ENCODE measurements around the gene TMEM175. TPM values are rescaled to one million over a fixed set of nuclear protein-coding genes. Genes with fewer than 3 reads are reported as not detected.
"Not testable (repeated sequence)": the region's sequence is repeated elsewhere in the genome, so short reads cannot be mapped to it uniquely, and the experiment has no call there.

TMEM175 gene
- total RNA-seq, 1 donor from 2014 or later: 21.4 TPM

GRCh38 chr4:997375-998071, 65.3 kb downstream of the TMEM175 start:
- Mint-ChIP-seq H3K36me3 (no peaks in the 10 kb centered on the region), H3K27me3 (peaks cover 48% of the 10 kb centered on the region), H3K4me3 (peak overlapping the region; percentile 70), H3K27ac (no peak overlapping the region), H3K9me3 (no peaks in the 10 kb centered on the region), H3K4me1 (ENCODE audit: unreplicated experiment) (no peaks in the 10 kb centered on the region)
- no peak for DNase-seq (ENCODE audit: extremely low spot score, unreplicated experiment)
- TF ChIP-seq, protein P1, sequence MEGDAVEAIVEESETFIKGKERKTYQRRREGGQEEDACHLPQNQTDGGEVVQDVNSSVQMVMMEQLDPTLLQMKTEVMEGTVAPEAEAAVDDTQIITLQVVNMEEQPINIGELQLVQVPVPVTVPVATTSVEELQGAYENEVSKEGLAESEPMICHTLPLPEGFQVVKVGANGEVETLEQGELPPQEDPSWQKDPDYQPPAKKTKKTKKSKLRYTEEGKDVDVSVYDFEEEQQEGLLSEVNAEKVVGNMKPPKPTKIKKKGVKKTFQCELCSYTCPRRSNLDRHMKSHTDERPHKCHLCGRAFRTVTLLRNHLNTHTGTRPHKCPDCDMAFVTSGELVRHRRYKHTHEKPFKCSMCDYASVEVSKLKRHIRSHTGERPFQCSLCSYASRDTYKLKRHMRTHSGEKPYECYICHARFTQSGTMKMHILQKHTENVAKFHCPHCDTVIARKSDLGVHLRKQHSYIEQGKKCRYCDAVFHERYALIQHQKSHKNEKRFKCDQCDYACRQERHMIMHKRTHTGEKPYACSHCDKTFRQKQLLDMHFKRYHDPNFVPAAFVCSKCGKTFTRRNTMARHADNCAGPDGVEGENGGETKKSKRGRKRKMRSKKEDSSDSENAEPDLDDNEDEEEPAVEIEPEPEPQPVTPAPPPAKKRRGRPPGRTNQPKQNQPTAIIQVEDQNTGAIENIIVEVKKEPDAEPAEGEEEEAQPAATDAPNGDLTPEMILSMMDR (conservative IDR thresholded peaks at IDR 0.05): no peak

DNA sequence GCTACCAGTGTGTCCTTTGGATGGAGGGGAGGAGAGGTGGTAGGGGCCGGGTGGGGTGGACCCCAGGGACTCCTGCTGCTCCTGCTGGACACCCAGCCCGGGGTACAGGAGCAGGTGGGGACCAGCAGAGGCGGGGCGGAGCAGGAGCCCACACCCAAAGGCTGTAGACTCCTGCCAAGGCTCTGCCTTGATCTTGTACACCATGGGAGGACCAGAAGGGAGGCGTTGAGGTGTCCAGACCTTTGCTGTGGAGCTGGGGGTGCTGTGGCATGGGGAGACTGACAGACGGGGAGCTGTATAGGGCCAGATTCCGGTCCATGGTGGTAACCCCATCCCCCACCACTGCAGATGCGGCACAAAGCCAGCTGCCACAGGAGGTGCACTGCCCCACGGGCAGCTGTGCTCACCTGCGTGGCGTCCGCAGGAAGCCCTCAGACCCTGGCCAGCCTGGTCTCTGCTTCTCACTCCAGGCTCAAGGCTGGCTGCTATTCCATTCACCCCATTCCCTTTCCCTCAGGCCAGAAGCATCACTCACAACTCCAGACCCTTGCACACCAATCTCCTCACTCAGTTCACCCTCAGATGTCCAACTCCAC, 65.9 kb downstream of the TMEM175 start:
- TF ChIP-seq, protein P1 (conservative IDR thresholded peaks at IDR 0.05): no peak
- no peaks in the 10 kb centered on the region for H3K9me3 Mint-ChIP-seq
- H3K27me3 Mint-ChIP-seq: peaks cover 48% of the 10 kb centered on the region
- H3K27ac Mint-ChIP-seq: no peak overlapping the region
- H3K4me3 Mint-ChIP-seq: peak overlapping the region; percentile 70
- no peak for DNase-seq (ENCODE audit: extremely low spot score, unreplicated experiment)
- H3K4me1 Mint-ChIP-seq (ENCODE audit: unreplicated experiment): no peaks in the 10 kb centered on the region
- no peaks in the 10 kb centered on the region for H3K36me3 Mint-ChIP-seq

GRCh38 chr4:999240-999863, 67.1 kb downstream of the TMEM175 start:
- Mint-ChIP-seq H3K27me3 (peaks cover 55% of the 10 kb centered on the region), H3K4me3 (peak overlapping the region; percentile 76)
- not testable (repeated sequence) for H3K36me3 Mint-ChIP-seq; H3K9me3 Mint-ChIP-seq; DNase-seq (ENCODE audit: extremely low spot score, unreplicated experiment); H3K27ac Mint-ChIP-seq; H3K4me1 Mint-ChIP-seq (ENCODE audit: unreplicated experiment)

DNA sequence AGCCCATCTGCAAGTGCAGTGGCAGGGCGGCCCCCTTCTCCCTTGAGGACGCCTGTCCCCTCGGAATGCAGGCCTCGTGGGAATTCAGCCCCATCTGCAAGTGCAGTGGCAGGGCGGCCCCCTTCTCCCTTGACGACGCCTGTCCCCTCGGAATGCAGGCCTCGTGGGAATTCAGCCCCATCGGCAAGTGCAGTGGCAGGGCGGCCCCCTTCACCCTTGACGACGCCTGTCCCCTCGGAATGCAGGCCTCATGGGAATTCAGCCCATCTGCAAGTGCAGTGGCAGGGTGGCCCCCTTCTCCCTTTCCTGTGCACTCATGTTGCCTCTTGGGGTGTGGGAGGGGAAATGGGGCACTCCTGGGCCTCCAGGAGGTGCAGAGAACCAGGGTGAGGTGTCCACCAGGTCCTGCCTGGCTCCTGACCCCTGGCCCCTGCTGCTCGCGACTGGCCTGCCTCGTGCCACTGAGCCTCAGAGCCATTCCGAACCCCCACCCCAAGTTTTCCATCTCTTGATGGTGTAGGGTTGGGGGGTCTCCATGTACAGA, 67.7 kb downstream of the TMEM175 start:
- DNase-seq (ENCODE audit: extremely low spot score, unreplicated experiment): no peak
- peaks cover 60% of the 10 kb centered on the region for H3K27me3 Mint-ChIP-seq

GRCh38 chr4:1000686-1001260, 68.5 kb downstream of the TMEM175 start:
- TF ChIP-seq, protein P1 (conservative IDR thresholded peaks at IDR 0.05): no peak
- Mint-ChIP-seq H3K27ac (no peak overlapping the region), H3K4me1 (ENCODE audit: unreplicated experiment) (no peaks in the 10 kb centered on the region), H3K27me3 (peaks cover 61% of the 10 kb centered on the region), H3K36me3 (no peaks in the 10 kb centered on the region), H3K9me3 (no peaks in the 10 kb centered on the region), H3K4me3 (no peak overlapping the region)
- no peak for DNase-seq (ENCODE audit: extremely low spot score, unreplicated experiment)

More for the DNA sequence above, 67.7 kb downstream of the TMEM175 start:
- H3K36me3 Mint-ChIP-seq: no peaks in the 10 kb centered on the region
- H3K9me3 Mint-ChIP-seq: no peaks in the 10 kb centered on the region
- TF ChIP-seq, protein P1 (conservative IDR thresholded peaks at IDR 0.05): no peak
- no peak overlapping the region for H3K4me3 Mint-ChIP-seq
- H3K27ac Mint-ChIP-seq: no peak overlapping the region
- H3K4me1 Mint-ChIP-seq (ENCODE audit: unreplicated experiment): no peaks in the 10 kb centered on the region

Measured in type B pancreatic cell (in vitro differentiated cells).